Measurements from ENCODE around the gene SYT8. TPM values are rescaled to one million over a fixed set of nuclear protein-coding genes. Genes with fewer than 3 reads are reported as not detected.

The SYT8 gene
- total RNA-seq, 2 donors from 2014 or later, result 1.7 to 4.1 TPM

- intact Hi-C loops (cut with DNase I), result no loop called here
- H3K4me3 ChIP-seq, result no peak overlapping the region
- H3K27ac ChIP-seq, result no peak overlapping the region
- no peak for TF ChIP-seq POLR2A (IDR thresholded peaks at IDR 0.05)
- TF ChIP-seq CTCF (IDR thresholded peaks at IDR 0.05), result no peak
- no peak for TF ChIP-seq POLR2AphosphoS5 (IDR thresholded peaks at IDR 0.05)
- no peaks in the 10 kb centered on the region for H3K4me1 ChIP-seq (replicated peaks)
- H3K27me3 ChIP-seq (replicated peaks; ENCODE audit: insufficient read depth), result no peaks in the 10 kb centered on the region
- H3K36me3 ChIP-seq, result no peaks in the 10 kb centered on the region
- 87% methylated on average over 3 of the region's 3 CpGs for WGBS
- H3K9me3 ChIP-seq, result no peaks in the 10 kb centered on the region
- DNase-seq (ENCODE audit: low spot score), result no peak
Measured at GRCh38 chr11:1819074-1819473, 15.7 kb upstream of the SYT8 start.

GRCh38 chr11:1820463-1821325, 14.1 kb upstream of the SYT8 start:
- Histone ChIP-seq H3K9me3 (no peaks in the 10 kb centered on the region), H3K4me3 (no peak overlapping the region), H3K27me3 (replicated peaks; ENCODE audit: insufficient read depth) (no peaks in the 10 kb centered on the region), H3K36me3 (no peaks in the 10 kb centered on the region), H3K4me1 (replicated peaks) (no peaks in the 10 kb centered on the region), H3K27ac (no peak overlapping the region)
- intact Hi-C loops (cut with DNase I), result no loop called here
- no peak for TF ChIP-seq POLR2A (IDR thresholded peaks at IDR 0.05)
- no peak for TF ChIP-seq CTCF (IDR thresholded peaks at IDR 0.05)
- DNase-seq (ENCODE audit: low spot score), result no peak
- WGBS, result 71% methylated on average over 14 of the region's 14 CpGs

- H3K27me3 ChIP-seq (replicated peaks; ENCODE audit: insufficient read depth), result no peaks in the 10 kb centered on the region
- H3K36me3 ChIP-seq, result no peaks in the 10 kb centered on the region
- no peak overlapping the region for H3K4me3 ChIP-seq
- no peak overlapping the region for H3K27ac ChIP-seq
- H3K9me3 ChIP-seq, result no peaks in the 10 kb centered on the region
- TF ChIP-seq POLR2AphosphoS5 (IDR thresholded peaks at IDR 0.05), result no peak
- no peak for TF ChIP-seq POLR2A (IDR thresholded peaks at IDR 0.05)
- no peak for TF ChIP-seq CTCF (IDR thresholded peaks at IDR 0.05)
- no peak for DNase-seq (ENCODE audit: low spot score)
- H3K4me1 ChIP-seq (replicated peaks), result no peaks in the 10 kb centered on the region
- intact Hi-C loops (cut with DNase I), result no loop called here
Measured at GRCh38 chr11:1821562-1821961, 13.2 kb upstream of the SYT8 start.

GRCh38 chr11:1822648-1823375, 12.0 kb upstream of the SYT8 start:
- no peaks in the 10 kb centered on the region for H3K27me3 ChIP-seq (replicated peaks; ENCODE audit: insufficient read depth)
- TF ChIP-seq POLR2A (IDR thresholded peaks at IDR 0.05), result no peak
- TF ChIP-seq CTCF (IDR thresholded peaks at IDR 0.05), result no peak
- TF ChIP-seq POLR2AphosphoS5 (IDR thresholded peaks at IDR 0.05), result no peak
- H3K9me3 ChIP-seq, result no peaks in the 10 kb centered on the region
- peaks cover 5% of the 10 kb centered on the region for H3K4me1 ChIP-seq (replicated peaks)
- DNase-seq (ENCODE audit: low spot score), result no peak
- intact Hi-C loops (cut with DNase I), result no loop called here
- no peak overlapping the region for H3K27ac ChIP-seq
- 88% methylated on average over 8 of the region's 8 CpGs for WGBS
- no peaks in the 10 kb centered on the region for H3K36me3 ChIP-seq
- H3K4me3 ChIP-seq, result no peak overlapping the region

All from prostate gland (tissue), 2 donors.